HepG2 (cell line): Measurements from ENCODE around the gene MTHFSD.

Experiments
- NFIC ChIP-seq: IDR thresholded peaks from 2 replicates; pipeline ENCODE4 v1.6.1; 2012; ENCODE audit warnings: mild to moderate bottlenecking, low read length, inconsistent platforms
- PHF8 ChIP-seq: sonication (generic); formaldehyde crosslinking; IDR thresholded peaks from 2 replicates; pipeline ENCODE4 v1.5.0; 2020; ENCODE audit warnings: missing genetic modification reagents

- TF ChIP-seq PHF8 (CRISPR knock-in tag), result no peak
- no peak for TF ChIP-seq NFIC
These were observed 21.2 kb downstream of the MTHFSD start for GRCh38 chr16:86533767-86534351.
